PC-3 (cell line): ENCODE data around the gene SNED1.

ENCODE experiments used
- EZH2 ChIP-seq: fragments of 300-600 bp; sonication (generic); IDR thresholded peaks from one replicate; pipeline ENCODE4 v1.6.1; 2017; ENCODE audit warnings: antibody characterized with exemption, mild to moderate bottlenecking, low read length; ENCODE audit not compliant: unreplicated experiment
- TF ChIP-seq, protein P1 (sequence below): fragments of 300-600 bp; sonication (generic); conservative IDR thresholded peaks from 2 replicates; pipeline ENCODE4 v1.5.1; 2017; ENCODE audit warnings: antibody characterized with exemption, low read depth, mild to moderate bottlenecking, low read length

DNA sequence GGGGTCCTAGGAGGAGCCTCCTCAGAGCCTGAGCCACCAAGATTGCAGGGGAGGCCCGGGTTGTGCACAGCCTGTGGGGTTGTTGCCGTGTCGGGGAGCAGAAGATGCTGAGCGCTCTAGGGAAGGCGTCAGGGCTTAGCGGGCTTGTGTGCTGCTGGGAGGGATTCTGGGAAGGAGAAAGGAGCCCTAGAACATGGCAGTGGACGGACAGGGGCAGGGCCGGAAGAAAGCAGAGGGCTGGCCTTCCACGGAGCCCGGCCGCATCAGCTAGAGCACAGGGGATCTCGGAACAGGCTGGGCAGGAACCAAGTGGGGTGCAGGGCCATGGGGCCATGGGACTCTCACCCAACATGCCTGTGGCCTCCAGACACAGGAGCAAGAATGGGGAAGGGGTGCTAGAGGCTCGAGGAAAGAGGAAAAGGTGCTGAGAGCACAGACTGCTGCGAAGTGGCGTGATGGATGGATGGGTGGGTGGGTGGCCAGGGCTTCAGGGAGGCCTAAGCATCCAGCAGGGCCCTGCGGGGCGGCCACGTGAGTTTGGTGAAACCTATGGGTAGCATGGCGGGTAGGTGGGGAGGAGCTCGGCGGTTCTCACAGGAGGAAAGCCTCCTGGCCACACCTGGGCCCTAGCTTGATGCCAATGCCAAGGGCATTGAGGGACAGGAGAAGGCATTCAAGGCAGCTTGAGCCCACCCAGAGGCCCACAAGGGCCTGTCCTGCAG, 67.9 kb downstream of the SNED1 start:
- TF ChIP-seq, protein P1, sequence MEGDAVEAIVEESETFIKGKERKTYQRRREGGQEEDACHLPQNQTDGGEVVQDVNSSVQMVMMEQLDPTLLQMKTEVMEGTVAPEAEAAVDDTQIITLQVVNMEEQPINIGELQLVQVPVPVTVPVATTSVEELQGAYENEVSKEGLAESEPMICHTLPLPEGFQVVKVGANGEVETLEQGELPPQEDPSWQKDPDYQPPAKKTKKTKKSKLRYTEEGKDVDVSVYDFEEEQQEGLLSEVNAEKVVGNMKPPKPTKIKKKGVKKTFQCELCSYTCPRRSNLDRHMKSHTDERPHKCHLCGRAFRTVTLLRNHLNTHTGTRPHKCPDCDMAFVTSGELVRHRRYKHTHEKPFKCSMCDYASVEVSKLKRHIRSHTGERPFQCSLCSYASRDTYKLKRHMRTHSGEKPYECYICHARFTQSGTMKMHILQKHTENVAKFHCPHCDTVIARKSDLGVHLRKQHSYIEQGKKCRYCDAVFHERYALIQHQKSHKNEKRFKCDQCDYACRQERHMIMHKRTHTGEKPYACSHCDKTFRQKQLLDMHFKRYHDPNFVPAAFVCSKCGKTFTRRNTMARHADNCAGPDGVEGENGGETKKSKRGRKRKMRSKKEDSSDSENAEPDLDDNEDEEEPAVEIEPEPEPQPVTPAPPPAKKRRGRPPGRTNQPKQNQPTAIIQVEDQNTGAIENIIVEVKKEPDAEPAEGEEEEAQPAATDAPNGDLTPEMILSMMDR: no peak
- TF ChIP-seq EZH2: no peak
